OCI-M2 (cell line): ENCODE results near the gene TRAPPC4.
"Not testable (repeated sequence)": the region's sequence is repeated elsewhere in the genome, so short reads cannot be mapped to it uniquely, and the experiment has no call there.

Experiments used
- DNase-seq: peaks from one replicate; lab custom pipeline; 2025; ENCODE audit not compliant: unreplicated experiment; lab: John Stamatoyannopoulos, UW

Gene TRAPPC4

GRCh38 chr11:119033421-119033820 is 14.9 kb downstream of the TRAPPC4 start:
- DNase-seq = not testable (repeated sequence)

- no peak for DNase-seq
Observed at GRCh38 chr11:119034813-119035212, 16.2 kb downstream of the TRAPPC4 start.

GRCh38 chr11:119038884-119039283 is 20.3 kb downstream of the TRAPPC4 start:
- DNase-seq = no peak

- DNase-seq = not testable (repeated sequence)
Observed at GRCh38 chr11:119039471-119039870, 20.9 kb downstream of the TRAPPC4 start.

- DNase-seq = no peak
Observed at GRCh38 chr11:119041821-119042514, 23.4 kb downstream of the TRAPPC4 start.

- no peak for DNase-seq
Observed at GRCh38 chr11:119042927-119043326, 24.4 kb downstream of the TRAPPC4 start.

GRCh38 chr11:119044708-119045107 is 26.1 kb downstream of the TRAPPC4 start:
- DNase-seq = no peak

- no peak for DNase-seq
Observed at GRCh38 chr11:119046489-119046888, 27.9 kb downstream of the TRAPPC4 start.

GRCh38 chr11:119047205-119047604 is 28.6 kb downstream of the TRAPPC4 start:
- no peak for DNase-seq

GRCh38 chr11:119048644-119049043 is 30.1 kb downstream of the TRAPPC4 start:
- DNase-seq = no peak

- DNase-seq = no peak
Observed at GRCh38 chr11:119049081-119049480, 30.5 kb downstream of the TRAPPC4 start.

- DNase-seq = no peak
Observed at GRCh38 chr11:119051440-119052162, 33.0 kb downstream of the TRAPPC4 start.

GRCh38 chr11:119052163-119052814 is 33.7 kb downstream of the TRAPPC4 start:
- DNase-seq = no peak

GRCh38 chr11:119054418-119054817 is 35.9 kb downstream of the TRAPPC4 start:
- no peak for DNase-seq

- no peak for DNase-seq
Observed at GRCh38 chr11:119055901-119056300, 37.3 kb downstream of the TRAPPC4 start.

- no peak for DNase-seq
Observed at GRCh38 chr11:119056421-119056999, 37.9 kb downstream of the TRAPPC4 start.

GRCh38 chr11:119057000-119057769 is 38.6 kb downstream of the TRAPPC4 start, which contains the start of gene HYOU1:
Gene HYOU1, minus strand, starts transcription at chr11:119057205. Its CDS starts 1,045 bp downstream, at chr11:119056160.
- DNase-seq = peak; percentile 50

- DNase-seq = not testable (repeated sequence)
Observed at GRCh38 chr11:119059128-119059527, 40.6 kb downstream of the TRAPPC4 start.

- DNase-seq = no peak
Observed at GRCh38 chr11:119061256-119061655, 42.7 kb downstream of the TRAPPC4 start.

- DNase-seq = no peak
Observed at GRCh38 chr11:119062779-119063178, 44.2 kb downstream of the TRAPPC4 start.

GRCh38 chr11:119065369-119065768 is 46.8 kb downstream of the TRAPPC4 start:
- no peak for DNase-seq
